Panc1 (cell line): Measurements from ENCODE around the gene CCL22. TPM values are rescaled to one million over a fixed set of nuclear protein-coding genes. Genes with fewer than 3 reads are reported as not detected.

Source experiments
- ATAC-seq: fragments of 200-7000 bp; cut with Tn5 transposase; 2 replicates; pipeline ENCODE4 v1.9.1; 2020; ENCODE audit warnings: mild to moderate bottlenecking, moderate library complexity
- BruUV-seq: library from RNA; stranded (reverse); fragments of 400-500 nt; replicated peaks from 2 replicates; lab custom pipeline; 2021; lab: Mats Ljungman, UMichigan
- CTCF ChIA-PET: fragments of 300-600 bp; sonication (Branson Sonifier 250); formaldehyde crosslinking; loops from one replicate; lab custom pipeline; 2022; ENCODE audit warnings: antibody characterized with exemption; lab: Charles Lee
- POLR2A ChIA-PET: fragments of 300-600 bp; sonication (Branson Sonifier 250); formaldehyde crosslinking; loops from one replicate; lab custom pipeline; 2022; ENCODE audit warnings: antibody characterized with exemption; lab: Charles Lee
- DNase-seq: peaks from one replicate; pipeline ENCODE4 v3.0.0-alpha.2; 2010; ENCODE audit warnings: low read depth, low spot score
- H3K27ac ChIP-seq: 2 replicates; pipeline ENCODE4 v1.5.1; 2011; ENCODE audit warnings: mild to moderate bottlenecking, low read length, inconsistent platforms
- H3K27me3 ChIP-seq: fragments of 200-500 bp; sonication (Bioruptor generic); 2 replicates; pipeline ENCODE4 v1.6.0; 2014; ENCODE audit warnings: low read length, inconsistent platforms; ENCODE audit not compliant: control insufficient read depth, insufficient read depth
- H3K36me3 ChIP-seq: fragments of 200-500 bp; sonication (Bioruptor generic); 2 replicates; pipeline ENCODE4 v1.5.1; 2014; ENCODE audit warnings: inconsistent platforms, mild to moderate bottlenecking, low read length, moderate library complexity; ENCODE audit not compliant: control insufficient read depth, insufficient read depth
- H3K4me1 ChIP-seq: 2 replicates; pipeline ENCODE4 v1.5.1; 2011; ENCODE audit warnings: inconsistent platforms, mild to moderate bottlenecking, low read length, moderate library complexity; ENCODE audit not compliant: control insufficient read depth, insufficient read depth
- H3K4me3 ChIP-seq, 2 experiments: 2 replicates each; pipeline ENCODE4 v1.5.1; 2011 to 2012; ENCODE audit warnings: low read depth in 2 of 2, low read length in 2 of 2, mild to moderate bottlenecking in 2 of 2, inconsistent platforms in 1 of 2, moderate library complexity in 1 of 2
- H3K9me3 ChIP-seq: fragments of 200-500 bp; sonication (Bioruptor generic); 2 replicates; pipeline ENCODE4 v1.5.1; 2014; ENCODE audit warnings: low read depth, mild to moderate bottlenecking, inconsistent platforms, low read length, moderate library complexity; ENCODE audit not compliant: control insufficient read depth, insufficient read depth
- CTCF ChIP-seq: fragments of 450-650 bp; IDR thresholded peaks from 2 replicates; pipeline ENCODE4 v1.5.1; 2017; ENCODE audit warnings: mild to moderate bottlenecking
- POLR2AphosphoS5 ChIP-seq: IDR thresholded peaks from 2 replicates; pipeline ENCODE4 v1.6.1; 2012; ENCODE audit warnings: mild to moderate bottlenecking, low read depth, low read length, moderate library complexity
- REST ChIP-seq, 2 experiments: IDR thresholded peaks; 2 replicates each; pipeline ENCODE4 v1.6.1; 2011 to 2012; ENCODE audit warnings: low read depth in 2 of 2, control low read depth in 1 of 2, low read length in 1 of 2, mild to moderate bottlenecking in 1 of 2, moderate library complexity in 1 of 2; ENCODE audit not compliant: insufficient read depth in 1 of 2
- TCF7L2 ChIP-seq: IDR thresholded peaks from 2 replicates; pipeline ENCODE4 v1.6.1; 2011; ENCODE audit warnings: mild to moderate bottlenecking, low read depth, low read length, inconsistent platforms
- in situ Hi-C: cut with HindIII; loops from 2 replicates; pipeline ENCODE4 v1.10.0; 2016; ENCODE audit warnings: low sequenced_read_pairs, low pct_unique_long_range_greater_than_20kb
- intact Hi-C: fragments of 100-400 bp; cut with micrococcal nuclease; formaldehyde crosslinking; loops from one replicate; pipeline ENCODE4 v1.10.0; 2022; ENCODE audit not compliant: unreplicated experiment
- total RNA-seq: library from RNA; stranded (reverse); gene quantifications from one replicate; pipeline ENCODE4 v1.2.1, GENCODE V29; 2021; ENCODE audit not compliant: unreplicated experiment

Gene CCL22
- total RNA-seq, 1 experiment from 2014 or later = 0.39 TPM

- ATAC-seq (no peak), DNase-seq (no peak)
- Histone ChIP-seq H3K4me3 (no peak overlapping the region), H3K9me3 (no peaks in the 10 kb centered on the region), H3K4me1 (no peaks in the 10 kb centered on the region), H3K27me3 (no peaks in the 10 kb centered on the region), H3K36me3 (no peaks in the 10 kb centered on the region), H3K27ac (no peak overlapping the region)
- POLR2A ChIA-PET = interaction anchor here (0.6 kb wide), 2 partner anchors 36 to 111 kb away, joined by 3 to 7 read pairs; no protein-coding TSS in a partner anchor
- TF ChIP-seq REST (IDR thresholded peaks at IDR 0.05; ENCODE audit: insufficient read depth in 1 of 2, low read depth in 2 of 2, low read length in 1 of 2) = peak; percentile 67 to 74
- no peak for TF ChIP-seq POLR2AphosphoS5
- in situ Hi-C loops (no loop called here), intact Hi-C loops (no loop called here)
- CTCF ChIA-PET = interaction anchor here (0.5 kb wide), 1 partner anchor 135 kb away, joined by 5 read pairs; no protein-coding TSS in a partner anchor
- BruUV-seq = no TSS peak
Measured at GRCh38 chr16:57401943-57402640, 43.5 kb downstream of the CCL22 start.

- H3K27me3 ChIP-seq = no peaks in the 10 kb centered on the region
- no peak for DNase-seq
- no peak within 1 kb of the TSS for H3K4me3 ChIP-seq
- H3K36me3 ChIP-seq = no peaks in the 10 kb centered on the region
- no peaks in the 10 kb centered on the region for H3K9me3 ChIP-seq
- ChIA-PET POLR2A (no interaction called here), CTCF (no interaction called here)
- ATAC-seq = no peak; the same call in 1 of the 2 replicates
- no peaks in the 10 kb centered on the region for H3K4me1 ChIP-seq
- no TSS peak for BruUV-seq
- no peak within 1 kb of the TSS for H3K27ac ChIP-seq
- in situ Hi-C loops (no loop called here), intact Hi-C loops (no loop called here)
- TF ChIP-seq TCF7L2 (no peak), REST (IDR thresholded peaks at IDR 0.05; ENCODE audit: insufficient read depth in 1 of 2, low read depth in 2 of 2, low read length in 1 of 2) (no peak), CTCF (no peak)
Measured at GRCh38 chr16:57403965-57404817, 45.6 kb downstream of the CCL22 start, which contains the start of gene CCL17. CCL17 (plus strand) TSS chr16:57404767; CDS start chr16:57413933, 9,166 bp downstream.
